Stimulated activated CD8-positive, alpha-beta memory T cell treated with anti-CD3 and anti-CD28 coated beads, Interleukin-2, amount 100 ng/mL, for 1 hour (primary cell): ENCODE measurements around the gene MED4.

Experiments used
- DNase-seq, 2 donors: peaks; one replicate each; pipeline ENCODE4 v3.0.0-alpha.2; 2020; ENCODE audit warnings: low read depth in 2 of 2

The MED4 gene

GRCh38 chr13:48037346-48038173, 57.3 kb downstream of the MED4 start, which contains the start of gene NUDT15:
Gene NUDT15, plus strand, starts transcription at chr13:48037726. Its CDS starts 21 bp downstream, at chr13:48037747.
- peak; percentile 87 to 89 for DNase-seq

- no peak for DNase-seq
Observed at GRCh38 chr13:48029859-48030258, 65.0 kb downstream of the MED4 start.

GRCh38 chr13:48028066-48028465, 66.8 kb downstream of the MED4 start:
- no peak for DNase-seq
